Astrocyte of the cerebellum (primary cell): Measurements from ENCODE around the gene ZCCHC17.

ENCODE experiments used
- DNase-seq: peaks from one replicate; pipeline ENCODE4 v3.0.0-alpha.2; 2011; ENCODE audit warnings: low read depth
- H3K4me3 ChIP-seq: 2 replicates; pipeline ENCODE4 v1.5.1; 2011; ENCODE audit warnings: mild to moderate bottlenecking, low read depth, low read length, moderate library complexity
- CTCF ChIP-seq: IDR thresholded peaks from 2 replicates; pipeline ENCODE4 v1.5.1; 2012; ENCODE audit warnings: low read length, low read depth, moderate library complexity, mild to moderate bottlenecking; ENCODE audit errors: missing control alignments
- in situ Hi-C: cut with HindIII; loops from 2 replicates; pipeline ENCODE4 v1.10.0; 2017; ENCODE audit warnings: low sequenced_read_pairs

ZCCHC17 gene

GRCh38 chr1:31413405-31414001, 116.7 kb downstream of the ZCCHC17 start:
- no peak for TF ChIP-seq CTCF
- H3K4me3 ChIP-seq = peak overlapping the region; percentile 47
- no peak for DNase-seq
- in situ Hi-C loops = no loop called here
